ENCODE data around the gene DNMT3A.

The DNMT3A gene

DNA sequence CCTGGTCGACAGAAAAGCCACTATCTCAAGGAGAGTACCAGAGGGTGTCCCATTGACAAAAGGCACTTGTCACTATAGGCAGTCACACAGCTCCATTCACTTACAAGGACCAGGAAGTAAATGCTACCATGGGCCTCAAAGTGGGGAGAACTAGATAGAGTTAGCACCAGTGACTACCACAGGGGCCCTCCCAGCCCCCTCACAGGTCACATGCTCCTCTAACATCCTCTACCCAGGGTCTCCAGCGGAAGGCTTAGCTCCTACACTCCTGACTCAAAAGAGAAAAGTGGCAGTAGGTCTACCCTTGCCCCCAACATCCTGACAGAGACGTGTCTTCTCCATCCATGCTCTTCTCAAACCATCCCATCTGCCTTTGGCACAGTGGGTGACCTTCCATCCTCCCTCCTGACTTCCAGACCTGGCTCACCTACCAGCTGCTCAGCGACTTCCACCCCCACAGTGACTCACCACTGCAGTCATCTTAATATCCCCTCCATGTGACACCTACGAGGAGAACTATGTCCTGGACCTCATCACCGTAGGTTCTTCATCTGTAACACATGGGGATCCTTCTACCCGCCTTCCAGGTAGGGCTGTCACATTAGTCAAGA, 5.6 kb upstream of the DNMT3A start:
- DNase-seq (ENCODE audit: low read depth in 2 of 2, low spot score in 1 of 2): no peak

DNA sequence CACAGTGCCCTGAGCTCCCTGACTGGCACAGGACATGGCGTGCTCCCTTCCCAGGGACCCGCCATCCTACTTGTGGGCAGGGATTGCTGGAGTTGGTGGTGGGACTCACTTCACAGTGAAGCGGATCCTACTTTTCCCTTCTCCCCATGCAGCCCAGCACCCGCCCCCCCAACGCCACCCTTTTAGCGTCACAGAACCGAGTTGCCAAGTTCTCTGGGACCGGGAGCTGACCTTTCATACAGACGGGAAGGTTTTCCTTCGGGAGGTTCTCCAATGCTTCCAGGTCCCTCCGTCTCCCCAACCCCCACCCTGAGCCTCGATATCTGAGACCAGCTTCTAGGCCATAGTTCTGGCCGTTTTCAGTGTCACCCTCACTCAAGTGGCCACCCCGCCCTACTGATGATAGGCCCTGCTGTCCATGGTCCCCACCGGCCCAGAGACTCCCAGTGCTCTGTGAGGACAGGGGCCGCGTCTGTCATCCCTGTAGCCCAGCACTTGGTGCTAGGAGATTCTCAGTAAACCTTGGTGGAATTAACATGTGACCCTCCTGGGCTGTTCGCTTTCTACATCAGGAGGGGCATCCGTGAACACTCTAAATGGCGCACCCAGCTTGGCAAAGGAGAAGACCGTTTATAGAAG, 1.6 kb upstream of the DNMT3A start:
- DNase-seq (ENCODE audit: low read depth in 2 of 2, low spot score in 1 of 2): no peak

DNA sequence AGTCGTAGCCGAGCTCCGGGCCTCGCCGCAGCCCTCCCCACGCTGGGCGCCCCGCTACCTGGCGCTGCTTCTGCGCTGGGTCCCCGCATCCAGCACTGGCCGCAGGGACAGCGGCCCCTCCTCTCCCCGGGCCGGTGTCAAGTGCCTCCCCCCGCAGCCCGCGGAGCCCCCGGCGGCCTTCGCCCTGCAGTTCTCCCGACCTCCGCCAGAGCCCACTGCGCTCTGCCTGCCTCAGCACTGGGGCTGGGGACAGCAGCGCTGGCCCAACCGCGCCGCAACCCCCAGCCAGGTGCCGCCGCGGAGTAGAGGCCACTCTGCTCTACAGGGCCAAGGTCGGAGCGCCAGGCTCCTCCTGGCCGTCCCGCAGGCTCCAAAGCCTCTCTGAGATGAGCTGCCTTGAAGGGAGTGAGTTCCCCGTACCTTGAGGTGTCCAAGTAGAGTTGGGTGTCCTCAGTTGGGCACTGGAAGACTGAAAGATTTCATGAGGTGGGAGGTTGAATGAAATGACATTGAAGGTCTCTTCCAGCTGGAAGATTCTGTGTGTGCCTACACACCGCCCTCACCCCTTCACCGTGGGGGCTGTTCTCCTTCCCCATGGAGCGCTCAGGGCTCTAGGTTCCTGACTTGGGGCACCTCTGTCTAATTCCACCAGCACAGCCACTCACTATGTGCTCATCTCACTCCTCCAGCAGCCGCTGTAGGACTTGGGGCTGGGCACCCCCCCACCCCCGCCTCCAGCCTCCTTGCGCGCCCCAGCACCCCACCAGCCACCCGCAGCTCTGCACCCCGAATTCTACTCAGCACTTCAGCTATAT, 854 bp upstream of the DNMT3A start:
- peak in 1 of 2 donors; percentile 62 for DNase-seq (ENCODE audit: low read depth in 2 of 2, low spot score in 1 of 2)

DNA sequence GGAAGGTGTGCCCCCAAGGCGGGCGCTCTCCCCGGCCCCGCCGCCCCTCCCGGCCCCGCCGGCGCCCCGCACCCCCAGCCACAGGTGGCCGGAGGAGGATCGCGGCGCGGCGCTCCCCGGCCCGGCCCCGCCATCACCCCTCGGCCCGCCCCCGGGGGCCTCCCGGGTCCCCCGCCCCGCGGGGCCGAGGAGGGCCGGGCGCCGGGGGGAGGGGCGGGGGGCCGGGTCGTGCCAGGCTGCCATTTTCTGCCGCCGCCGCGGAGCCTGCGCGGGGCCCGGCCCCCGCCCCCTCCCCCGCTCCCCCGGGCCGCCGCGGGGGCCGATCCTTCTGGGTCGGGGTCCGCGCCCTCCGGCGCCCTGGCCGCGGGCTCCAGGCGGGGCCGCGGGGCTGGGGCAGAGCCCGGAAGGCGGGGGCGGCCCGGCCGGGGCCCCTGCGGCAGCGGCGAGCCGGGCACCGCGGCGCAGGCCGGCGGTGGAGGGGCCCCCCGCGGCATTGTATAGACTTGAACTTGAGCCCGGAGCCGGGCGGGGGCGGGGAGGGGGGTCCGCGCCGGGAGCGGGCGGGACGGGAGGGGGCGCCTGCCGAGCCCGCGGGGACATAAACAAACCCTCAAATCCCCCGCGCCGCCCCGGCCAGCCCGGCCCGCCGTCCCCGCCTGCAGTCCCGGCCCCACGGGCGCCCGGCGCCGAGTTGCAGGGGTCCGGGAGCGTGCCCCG, 556 bp downstream of the DNMT3A start:
- DNase-seq (ENCODE audit: low read depth in 2 of 2, low spot score in 1 of 2): no peak

DNA sequence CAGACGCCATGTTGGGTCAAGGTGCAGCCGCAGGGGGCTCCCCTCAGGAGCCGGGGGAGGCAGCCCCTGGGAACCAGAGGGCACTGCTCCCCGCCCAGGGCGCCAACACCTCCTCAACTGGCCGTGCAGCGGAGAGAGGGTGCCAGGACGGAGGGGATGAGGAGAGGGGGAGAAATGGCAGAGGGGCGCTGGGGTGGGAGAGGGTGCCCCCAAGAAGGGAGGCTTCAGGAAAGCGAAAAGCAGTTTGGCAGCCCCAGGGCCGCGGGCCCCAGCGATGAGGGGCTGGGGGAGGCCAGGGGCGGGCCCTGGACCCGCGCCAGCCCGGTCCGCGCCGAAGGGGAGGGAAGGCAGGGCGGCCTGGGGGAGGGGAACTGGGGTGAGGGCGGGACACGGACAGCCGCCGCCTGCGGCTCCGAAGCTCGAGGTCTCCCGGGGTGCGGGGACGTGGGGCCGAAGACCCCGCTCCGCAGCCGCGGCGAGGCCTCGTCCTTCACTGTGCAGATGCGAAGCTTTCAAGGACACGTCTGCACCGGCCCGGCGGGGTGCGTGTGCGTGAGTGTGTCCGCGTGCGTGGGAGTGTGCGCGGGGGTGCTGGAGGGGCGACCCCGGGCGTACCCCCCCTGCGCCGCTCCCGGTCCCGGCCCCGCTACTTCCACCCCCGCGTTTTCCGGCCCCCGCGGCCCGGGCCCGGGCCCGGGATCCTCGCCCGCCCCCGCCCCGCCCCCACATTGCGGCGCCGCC, 1.4 kb downstream of the DNMT3A start:
- DNase-seq (ENCODE audit: low read depth in 2 of 2, low spot score in 1 of 2): no peak

DNA sequence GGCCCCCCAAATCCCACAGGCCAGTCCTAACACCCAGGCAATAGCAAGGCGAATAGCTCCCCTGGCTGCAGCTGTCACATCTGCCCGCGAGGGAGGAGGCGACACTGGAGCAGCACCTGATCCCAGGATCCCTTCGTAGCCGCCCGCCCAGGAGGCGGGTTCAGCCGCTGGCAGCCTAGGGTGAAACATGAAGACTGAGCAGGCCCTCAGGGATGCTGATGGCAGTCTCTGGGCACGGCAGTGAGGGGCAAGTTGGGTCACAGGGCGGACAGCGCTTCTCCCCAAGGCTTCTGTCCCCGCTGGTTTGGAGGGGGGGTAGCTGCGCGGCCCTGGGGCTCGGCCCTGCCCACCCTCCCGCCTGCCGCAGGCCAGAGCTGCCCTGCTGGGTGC, 1.9 kb downstream of the DNMT3A start:
- no peak for DNase-seq (ENCODE audit: low read depth in 2 of 2, low spot score in 1 of 2)

DNA sequence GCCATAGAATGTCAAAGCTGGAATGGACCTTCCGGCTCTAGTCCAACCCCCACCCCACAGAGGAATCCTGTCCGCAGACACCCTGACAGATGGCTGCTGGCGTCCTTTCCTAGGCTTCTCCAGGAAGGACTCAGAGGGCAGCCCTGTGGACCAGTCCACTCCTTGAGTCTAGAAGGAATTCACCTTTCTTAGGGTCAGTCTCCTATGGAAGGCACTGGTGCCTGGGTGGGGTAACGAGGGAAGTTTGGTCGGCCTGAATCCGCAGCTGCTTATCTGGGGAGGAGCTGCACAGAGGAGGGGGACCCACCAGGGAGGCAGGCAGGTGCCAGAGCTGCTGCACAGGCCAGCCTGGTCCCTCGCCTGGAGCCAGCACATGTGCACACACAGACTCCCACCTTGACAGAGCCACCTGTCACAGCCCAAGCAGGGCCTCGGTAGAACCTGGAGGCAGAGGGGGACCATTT, 2.5 kb downstream of the DNMT3A start:
- no peak for DNase-seq (ENCODE audit: low read depth in 2 of 2, low spot score in 1 of 2)

DNA sequence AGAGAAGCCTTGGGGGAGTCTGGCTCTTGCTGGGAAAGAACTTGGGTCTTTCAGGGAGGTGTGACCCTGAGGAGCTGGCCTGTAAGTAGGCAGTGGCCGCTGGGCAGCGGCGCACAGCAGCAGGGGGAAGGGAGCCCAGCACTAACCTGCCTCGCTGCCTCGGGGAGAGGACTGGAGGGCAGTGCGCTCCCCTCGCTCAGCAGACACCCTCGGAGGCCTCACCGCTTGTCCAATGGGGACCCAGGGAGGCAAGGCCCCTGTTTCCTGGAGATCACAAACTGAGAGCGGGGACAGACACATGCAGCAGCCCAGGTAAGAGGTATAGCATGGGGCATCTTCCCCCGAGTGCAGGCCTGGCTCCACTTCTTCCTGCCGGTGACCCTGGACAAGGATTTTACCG, 3.3 kb downstream of the DNMT3A start:
- DNase-seq (ENCODE audit: low read depth in 2 of 2, low spot score in 1 of 2): no peak

DNA sequence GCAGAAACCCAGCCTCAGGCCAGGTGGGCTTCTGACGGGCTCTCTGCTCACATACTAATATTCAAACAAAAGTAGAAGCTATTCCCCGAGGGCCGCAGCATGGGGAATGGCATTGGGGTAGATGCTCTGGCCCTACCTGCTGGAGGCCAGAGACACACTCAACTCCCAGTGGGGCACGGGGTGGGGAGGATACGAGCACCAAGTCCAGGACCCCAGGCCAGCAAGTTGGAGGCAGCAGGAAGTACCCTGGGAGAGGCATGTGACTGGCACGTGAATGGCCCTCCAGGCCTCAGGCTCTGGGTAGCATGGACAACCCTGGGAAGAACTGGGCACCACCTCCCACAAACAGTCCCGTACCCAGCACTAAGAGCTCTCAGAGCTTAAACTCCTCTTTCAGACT, 3.8 kb downstream of the DNMT3A start:
- DNase-seq (ENCODE audit: low read depth in 2 of 2, low spot score in 1 of 2): no peak

DNA sequence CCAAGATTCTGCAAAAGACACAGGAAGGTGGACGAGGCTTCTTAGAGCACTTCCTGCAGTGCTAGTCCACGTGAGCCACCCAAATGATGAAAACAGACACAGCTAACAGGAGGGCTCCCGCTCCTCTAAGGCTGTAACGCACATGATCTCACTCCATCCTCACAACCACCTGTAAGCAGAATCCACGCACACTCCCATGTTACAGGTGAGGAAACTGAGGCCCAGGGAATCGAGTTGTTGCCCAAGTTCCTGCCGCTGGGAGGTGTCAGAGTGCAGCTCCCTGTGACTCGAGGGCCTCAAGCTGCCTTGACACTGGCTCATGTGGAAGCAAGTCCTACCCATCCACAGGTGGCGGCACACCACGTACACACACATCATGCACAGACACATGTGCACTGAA, 4.4 kb downstream of the DNMT3A start:
- no peak for DNase-seq (ENCODE audit: low read depth in 2 of 2, low spot score in 1 of 2)

DNA sequence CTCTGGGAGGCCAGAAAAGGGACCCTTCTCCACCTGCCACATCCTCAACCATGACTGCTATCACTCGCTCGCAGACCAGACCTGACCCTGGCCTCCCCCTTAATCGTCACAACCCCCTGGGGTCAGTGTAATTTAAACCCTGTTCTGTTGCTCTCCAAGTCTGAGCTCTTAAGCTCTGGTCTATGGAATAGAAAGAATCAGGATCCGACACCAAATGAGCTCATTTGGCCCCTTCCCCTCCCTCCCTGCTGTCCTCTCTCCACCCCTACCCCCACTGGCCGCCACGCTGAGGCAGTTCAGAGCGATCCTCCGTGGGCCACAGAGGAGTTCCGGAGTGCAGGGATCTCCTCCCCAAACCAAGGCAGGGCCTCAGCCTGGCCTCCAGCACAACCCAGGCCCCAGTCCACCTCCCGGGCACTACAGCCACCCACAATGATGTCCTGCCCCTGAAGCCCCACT, 5.3 kb downstream of the DNMT3A start:
- DNase-seq (ENCODE audit: low read depth in 2 of 2, low spot score in 1 of 2): no peak

DNA sequence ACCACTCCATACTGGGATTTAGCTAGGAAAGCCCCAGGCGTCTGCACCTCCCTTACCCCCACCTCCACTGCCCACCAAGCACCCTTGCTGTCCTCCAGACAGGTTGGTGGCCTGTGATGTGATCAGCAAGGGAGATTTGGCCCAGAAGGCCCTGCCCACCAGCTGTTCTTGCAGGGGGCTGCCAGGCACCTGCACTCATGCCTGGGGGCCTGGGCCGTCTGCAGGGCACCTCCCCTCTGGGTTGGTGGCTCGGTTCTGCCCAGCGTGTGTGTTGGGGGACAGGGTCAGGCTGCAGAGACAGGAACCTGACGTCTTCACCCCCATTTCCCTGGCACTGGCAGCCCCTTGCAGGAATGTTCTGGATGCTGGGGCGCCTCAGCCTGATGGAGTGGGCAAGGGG, 5.8 kb downstream of the DNMT3A start:
- no peak for DNase-seq (ENCODE audit: low read depth in 2 of 2, low spot score in 1 of 2)

DNA sequence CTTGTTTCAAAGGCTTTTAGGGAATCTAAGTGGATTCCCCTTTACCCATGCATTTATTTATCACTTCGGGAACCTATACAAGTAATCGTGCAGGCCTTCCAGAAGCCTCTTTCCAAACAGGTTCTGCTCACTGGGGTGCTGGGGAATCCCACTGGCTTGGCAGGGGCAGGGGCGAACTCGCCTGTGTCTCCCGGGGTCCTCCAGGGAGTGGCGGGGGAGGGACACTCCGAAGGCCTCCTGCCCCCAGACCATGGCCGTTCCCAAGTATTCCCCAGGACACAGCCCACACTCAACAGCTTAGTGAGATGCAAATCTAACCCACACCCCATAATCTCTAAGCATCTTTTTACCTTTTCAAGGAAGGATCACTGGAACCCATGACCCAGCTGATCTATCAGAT, 6.5 kb downstream of the DNMT3A start:
- no peak for DNase-seq (ENCODE audit: low read depth in 2 of 2, low spot score in 1 of 2)

DNA sequence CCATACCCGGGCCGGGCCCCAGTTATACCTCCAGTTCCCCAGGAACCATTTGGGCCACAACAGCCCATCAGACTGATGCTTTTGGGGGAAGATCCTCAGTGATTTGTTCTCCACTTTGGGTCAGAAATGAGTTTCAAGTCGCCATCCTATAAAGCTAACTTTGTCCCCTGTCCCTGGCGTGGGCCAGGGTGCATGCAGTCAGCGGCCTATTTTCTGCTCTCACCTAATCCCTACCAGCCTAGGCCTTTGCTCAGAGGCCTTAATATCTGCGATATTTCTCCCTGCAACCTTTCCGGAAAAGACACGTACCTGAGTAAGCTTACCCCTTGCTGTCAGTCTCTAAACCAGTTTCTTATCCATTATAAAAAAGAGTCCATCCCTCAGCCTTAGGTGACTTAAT, 7.2 kb downstream of the DNMT3A start:
- no peak for DNase-seq (ENCODE audit: low read depth in 2 of 2, low spot score in 1 of 2)

DNA sequence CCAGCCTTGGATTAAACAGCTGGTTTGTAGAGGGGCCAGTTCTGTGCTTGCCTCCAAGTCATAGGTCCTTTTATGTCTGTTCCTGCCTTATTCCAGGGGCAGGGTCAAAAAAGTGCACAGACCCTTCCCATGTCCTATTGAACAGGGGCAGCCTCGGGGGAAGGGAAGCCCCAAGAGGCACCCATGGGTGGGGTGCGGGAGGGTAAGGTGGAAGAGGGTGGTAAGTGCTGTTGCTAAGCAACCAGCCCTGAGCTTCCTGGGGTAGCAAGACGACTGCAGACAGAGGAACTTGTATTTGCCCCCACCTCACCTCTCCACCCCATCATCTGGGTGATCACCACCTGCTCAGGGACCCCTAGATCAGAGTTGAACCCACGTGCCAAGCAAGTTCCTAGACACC, 7.7 kb downstream of the DNMT3A start:
- no peak for DNase-seq (ENCODE audit: low read depth in 2 of 2, low spot score in 1 of 2)

DNA sequence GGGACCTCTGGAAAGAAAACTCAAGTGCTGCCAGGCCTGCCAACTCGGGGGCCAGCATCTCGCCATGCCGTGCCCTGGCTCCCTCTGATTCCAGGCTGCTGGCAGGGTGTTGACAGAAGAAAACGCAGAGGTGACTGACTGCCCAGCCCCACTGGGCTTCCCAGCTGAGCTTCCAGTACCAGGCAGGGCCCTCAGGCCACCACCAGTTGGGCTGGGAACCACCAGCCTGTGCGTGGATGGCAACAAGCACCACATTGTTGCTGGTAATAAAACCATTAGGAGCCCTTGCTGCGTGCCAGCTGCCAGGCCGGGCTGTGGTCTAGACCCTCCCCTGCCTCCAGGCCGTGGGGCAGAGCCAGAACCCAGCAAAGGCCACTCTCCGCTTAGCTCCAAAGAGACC, 9.2 kb downstream of the DNMT3A start:
- DNase-seq (ENCODE audit: low read depth in 2 of 2, low spot score in 1 of 2): no peak

DNA sequence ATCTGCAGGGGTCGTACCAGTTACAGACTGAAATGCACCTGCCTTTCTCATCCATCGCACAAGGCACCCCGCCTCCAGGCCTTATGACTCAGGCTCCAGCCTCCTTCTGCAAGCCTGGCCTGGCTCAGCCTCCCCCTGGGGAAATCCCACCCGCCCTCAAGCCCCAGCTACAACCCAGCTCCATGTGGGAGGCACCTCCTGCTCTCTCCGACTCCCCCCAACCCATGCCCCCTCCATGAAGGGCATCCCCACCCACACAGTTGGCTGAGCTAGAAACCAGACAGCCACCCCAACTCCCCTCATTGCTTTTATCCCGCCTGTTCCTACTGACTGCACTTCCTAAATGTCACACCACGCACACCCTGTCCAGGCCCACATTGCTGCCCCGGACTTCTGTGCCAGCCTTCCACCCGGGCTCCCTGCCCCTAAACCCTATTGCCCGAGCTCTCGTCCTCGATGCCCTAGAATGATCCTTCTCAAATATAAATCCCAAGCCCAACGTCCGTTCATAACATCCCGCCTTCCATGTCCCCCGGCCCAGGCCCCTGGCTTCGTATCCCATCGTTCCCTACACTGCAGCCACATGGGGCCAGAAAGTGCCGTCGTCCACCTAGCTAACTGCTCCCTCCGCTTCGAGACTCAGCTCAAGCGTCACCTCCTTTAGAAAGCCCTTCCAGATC, 9.9 kb downstream of the DNMT3A start:
- DNase-seq (ENCODE audit: low read depth in 2 of 2, low spot score in 1 of 2): peak; percentile 56 to 76

DNA sequence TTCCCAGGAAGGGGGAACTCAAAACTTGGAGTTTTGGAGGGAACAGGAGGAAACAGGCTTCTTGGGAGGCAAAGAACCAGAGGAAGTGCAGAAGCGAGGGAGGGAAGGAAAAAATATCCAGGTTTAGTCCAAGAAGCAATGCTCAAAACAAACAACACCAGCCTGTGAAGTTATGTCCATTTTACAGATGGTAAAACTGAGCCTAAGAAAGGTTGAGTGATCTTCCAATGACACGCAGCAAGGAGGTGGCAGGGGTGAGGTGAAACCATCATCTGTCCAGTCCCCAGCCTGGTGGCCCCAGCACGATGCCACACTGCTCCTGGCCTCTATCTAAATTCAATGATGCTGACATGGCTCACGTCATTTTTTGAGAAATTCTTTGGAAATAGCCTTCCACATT, 10.8 kb downstream of the DNMT3A start:
- no peak for DNase-seq (ENCODE audit: low read depth in 2 of 2, low spot score in 1 of 2)

DNA sequence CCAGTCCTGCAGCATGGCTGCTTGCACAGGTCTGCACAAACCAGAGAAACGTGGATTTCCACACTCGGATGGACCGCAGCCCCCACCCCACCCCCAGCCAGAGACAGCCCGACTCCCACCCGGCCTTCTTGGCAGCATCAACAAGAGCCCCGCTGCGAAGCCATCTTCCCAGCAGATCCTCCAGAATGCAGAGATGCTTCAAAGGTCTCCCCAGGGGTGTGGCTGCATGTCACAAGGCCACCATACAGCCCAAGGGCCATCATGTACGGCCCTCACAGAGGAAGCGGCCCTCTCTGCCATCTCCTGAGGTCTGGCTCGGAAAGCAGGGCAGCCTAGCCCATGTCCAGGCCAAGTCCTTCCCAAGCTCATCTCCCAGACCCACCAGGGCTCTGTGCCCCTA, 11.5 kb downstream of the DNMT3A start:
- no peak for DNase-seq (ENCODE audit: low read depth in 2 of 2, low spot score in 1 of 2)
